ENCODE data around the gene GNPDA1. TPM values are rescaled to one million over a fixed set of nuclear protein-coding genes. Genes with fewer than 3 reads are reported as not detected.

The GNPDA1 gene
- total RNA-seq, 1 donor from 2014 or later, result 89.8 TPM

DNA sequence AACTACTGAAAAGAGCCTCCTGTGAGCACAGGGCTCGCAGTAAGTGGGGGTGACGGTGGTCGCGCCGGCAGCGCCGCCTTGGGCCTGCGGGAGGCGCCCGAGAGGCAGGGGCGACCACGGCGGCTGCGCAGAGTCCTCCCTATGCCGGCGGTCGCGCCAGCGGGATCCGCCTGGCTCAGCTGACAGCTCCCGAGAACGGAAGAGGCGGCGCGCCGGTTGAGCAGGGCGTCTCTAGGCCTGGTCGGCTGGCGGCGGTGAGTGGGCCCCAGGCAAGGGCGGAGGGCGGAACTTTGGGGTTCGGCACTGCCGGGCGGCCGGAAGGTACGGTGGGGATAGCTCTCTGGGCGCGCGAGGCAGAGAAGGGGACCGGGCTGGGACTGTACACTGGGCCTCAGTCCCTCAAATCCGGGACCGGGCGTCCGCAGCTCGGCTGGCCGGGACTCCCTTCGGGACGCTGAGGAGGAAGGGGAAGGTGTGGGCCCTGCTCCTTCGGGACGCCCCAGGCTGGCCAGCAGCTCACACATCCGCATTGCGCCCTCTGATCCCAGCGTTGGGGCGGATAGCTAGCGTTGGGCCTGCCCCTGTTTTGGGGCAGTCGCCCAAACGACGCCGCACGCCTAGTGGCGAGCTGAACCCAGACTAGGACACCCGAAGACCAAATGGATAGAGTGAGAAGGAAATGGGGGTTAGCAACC is 43.8 kb downstream of the GNPDA1 start, which contains the start of gene RNF14:
Gene RNF14, plus strand, starts transcription at position 192 of the 695 bp plus-strand sequence. CDS start 4,484 bp downstream, outside the sequence.
- Histone ChIP-seq H3K79me2 (ENCODE audit: low read depth) (peaks cover 19% of the 10 kb centered on the region), H3K9me3 (ENCODE audit: low read depth) (no peaks in the 10 kb centered on the region), H2AFZ (replicated peaks) (peak within 1 kb of the TSS; percentile 98), H3K4me3 (peak within 1 kb of the TSS; percentile 83), H3K4me1 (peaks cover 6% of the 10 kb centered on the region), H3K9ac (peak within 1 kb of the TSS; percentile 47), H4K20me1 (ENCODE audit: low read depth) (no peaks in the 10 kb centered on the region), H3F3A (ENCODE audit: low read depth) (peaks cover 13% of the 10 kb centered on the region), H3K27ac (peak within 1 kb of the TSS; percentile 85), H3K4me2 (peak within 1 kb of the TSS; percentile 76), H3K36me3 (peaks cover under 1% of the 10 kb centered on the region), H3K27me3 (no peaks in the 10 kb centered on the region)
- peak within 1 kb of the TSS; percentile 94 for H3K27ac Mint-ChIP-seq
- H3K36me3 Mint-ChIP-seq, result peaks cover 2% of the 10 kb centered on the region
- H3K4me1 Mint-ChIP-seq, result peaks cover 16% of the 10 kb centered on the region
- DNase-seq (ENCODE audit: low spot score), result peak; percentile 98
- TF ChIP-seq EZH2phosphoT487 (IDR thresholded peaks at IDR 0.05) (no peak), EZH2 (IDR thresholded peaks at IDR 0.05) (no peak)
- TF ChIP-seq, protein P1, sequence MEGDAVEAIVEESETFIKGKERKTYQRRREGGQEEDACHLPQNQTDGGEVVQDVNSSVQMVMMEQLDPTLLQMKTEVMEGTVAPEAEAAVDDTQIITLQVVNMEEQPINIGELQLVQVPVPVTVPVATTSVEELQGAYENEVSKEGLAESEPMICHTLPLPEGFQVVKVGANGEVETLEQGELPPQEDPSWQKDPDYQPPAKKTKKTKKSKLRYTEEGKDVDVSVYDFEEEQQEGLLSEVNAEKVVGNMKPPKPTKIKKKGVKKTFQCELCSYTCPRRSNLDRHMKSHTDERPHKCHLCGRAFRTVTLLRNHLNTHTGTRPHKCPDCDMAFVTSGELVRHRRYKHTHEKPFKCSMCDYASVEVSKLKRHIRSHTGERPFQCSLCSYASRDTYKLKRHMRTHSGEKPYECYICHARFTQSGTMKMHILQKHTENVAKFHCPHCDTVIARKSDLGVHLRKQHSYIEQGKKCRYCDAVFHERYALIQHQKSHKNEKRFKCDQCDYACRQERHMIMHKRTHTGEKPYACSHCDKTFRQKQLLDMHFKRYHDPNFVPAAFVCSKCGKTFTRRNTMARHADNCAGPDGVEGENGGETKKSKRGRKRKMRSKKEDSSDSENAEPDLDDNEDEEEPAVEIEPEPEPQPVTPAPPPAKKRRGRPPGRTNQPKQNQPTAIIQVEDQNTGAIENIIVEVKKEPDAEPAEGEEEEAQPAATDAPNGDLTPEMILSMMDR (IDR thresholded peaks at IDR 0.05), result peak; percentile 83
- H3K4me3 Mint-ChIP-seq, result peak within 1 kb of the TSS; percentile 97
- peaks cover 2% of the 10 kb centered on the region for H3K27me3 Mint-ChIP-seq (ENCODE audit: insufficient read depth, low read depth)
- H3K9me3 Mint-ChIP-seq, result no peaks in the 10 kb centered on the region

DNA sequence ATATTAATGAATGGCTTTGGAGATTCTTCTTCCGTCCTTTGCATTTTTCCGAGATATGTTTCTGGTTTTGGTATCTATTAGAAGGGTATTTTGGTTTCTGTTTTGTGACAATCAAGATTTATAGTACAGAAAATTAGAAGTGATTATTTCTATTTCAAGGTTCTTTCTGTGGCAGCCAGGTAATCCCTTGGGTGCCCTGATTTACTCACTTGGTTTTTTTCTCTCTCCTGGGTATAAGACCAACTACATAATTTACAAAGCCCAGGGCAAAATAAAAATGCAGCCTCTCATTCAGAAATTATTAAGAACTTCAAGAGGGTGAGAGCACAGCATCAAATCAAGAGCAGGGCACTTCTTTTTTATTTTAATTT is 45.9 kb downstream of the GNPDA1 start:
- H3K4me1 Mint-ChIP-seq, result peaks cover 16% of the 10 kb centered on the region
- no peak overlapping the region for H2AFZ ChIP-seq (replicated peaks)
- no peak overlapping the region for H3K4me2 ChIP-seq
- H3K4me1 ChIP-seq, result peaks cover 6% of the 10 kb centered on the region
- no peak overlapping the region for H3K27ac Mint-ChIP-seq
- TF ChIP-seq EZH2 (IDR thresholded peaks at IDR 0.05) (no peak), EZH2phosphoT487 (IDR thresholded peaks at IDR 0.05) (no peak)
- TF ChIP-seq, protein P1 (IDR thresholded peaks at IDR 0.05), result no peak
- H4K20me1 ChIP-seq (ENCODE audit: low read depth), result no peaks in the 10 kb centered on the region
- no peaks in the 10 kb centered on the region for H3K36me3 ChIP-seq
- DNase-seq (ENCODE audit: low spot score), result no peak
- H3K27ac ChIP-seq, result no peak overlapping the region
- H3K9me3 Mint-ChIP-seq, result no peaks in the 10 kb centered on the region
- no peaks in the 10 kb centered on the region for H3K36me3 Mint-ChIP-seq
- H3K4me3 Mint-ChIP-seq, result no peak overlapping the region
- no peak overlapping the region for H3K4me3 ChIP-seq
- H3K79me2 ChIP-seq (ENCODE audit: low read depth), result peaks cover 19% of the 10 kb centered on the region
- no peak overlapping the region for H3K9ac ChIP-seq
- peaks cover 13% of the 10 kb centered on the region for H3F3A ChIP-seq (ENCODE audit: low read depth)
- H3K27me3 ChIP-seq, result no peaks in the 10 kb centered on the region
- no peaks in the 10 kb centered on the region for H3K9me3 ChIP-seq (ENCODE audit: low read depth)
- peaks cover 2% of the 10 kb centered on the region for H3K27me3 Mint-ChIP-seq (ENCODE audit: insufficient read depth, low read depth)

DNA sequence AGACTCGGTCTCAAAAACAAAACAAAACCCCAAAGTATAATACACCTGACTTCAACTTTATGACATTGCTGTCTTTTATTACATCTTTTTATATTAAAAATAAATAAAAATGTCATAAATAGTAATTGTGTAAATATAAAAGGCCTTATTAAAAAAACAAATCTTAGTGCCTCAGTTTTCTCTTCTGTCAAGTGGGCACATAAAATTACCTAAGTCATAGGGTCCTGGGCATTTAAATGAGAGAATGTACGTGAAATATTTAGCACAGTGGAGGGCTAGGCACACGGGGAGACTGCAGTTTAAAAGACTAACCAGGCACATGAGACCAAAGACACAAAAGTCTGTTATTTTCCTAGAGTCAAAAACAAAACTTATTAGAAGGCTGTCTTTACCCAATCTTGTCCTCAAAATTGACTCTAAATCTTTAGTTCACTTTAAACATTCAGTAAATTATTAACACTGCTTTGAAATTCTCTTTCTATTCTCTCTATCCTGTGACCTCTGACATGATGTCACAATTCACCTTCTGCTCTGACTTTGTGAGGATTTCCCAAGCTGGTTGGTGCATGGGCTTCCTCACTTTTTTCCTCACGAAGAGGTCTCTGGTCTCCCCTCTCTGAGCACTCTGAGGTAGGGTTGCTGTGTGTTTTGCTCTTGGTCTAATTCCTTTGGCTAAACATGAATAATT is 46.4 kb downstream of the GNPDA1 start:
- Histone ChIP-seq H3K9ac (no peak overlapping the region), H3K4me2 (no peak overlapping the region), H2AFZ (replicated peaks) (no peak overlapping the region), H3K36me3 (no peaks in the 10 kb centered on the region), H3K79me2 (ENCODE audit: low read depth) (peaks cover 19% of the 10 kb centered on the region), H4K20me1 (ENCODE audit: low read depth) (no peaks in the 10 kb centered on the region), H3K27ac (no peak overlapping the region), H3F3A (ENCODE audit: low read depth) (peaks cover 13% of the 10 kb centered on the region), H3K4me1 (peaks cover 6% of the 10 kb centered on the region), H3K27me3 (no peaks in the 10 kb centered on the region), H3K4me3 (no peak overlapping the region), H3K9me3 (ENCODE audit: low read depth) (no peaks in the 10 kb centered on the region)
- DNase-seq (ENCODE audit: low spot score), result no peak
- TF ChIP-seq, protein P1 (IDR thresholded peaks at IDR 0.05), result no peak
- TF ChIP-seq EZH2 (IDR thresholded peaks at IDR 0.05) (no peak), EZH2phosphoT487 (IDR thresholded peaks at IDR 0.05) (no peak)
- H3K27ac Mint-ChIP-seq, result no peak overlapping the region
- H3K4me3 Mint-ChIP-seq, result no peak overlapping the region
- H3K27me3 Mint-ChIP-seq (ENCODE audit: insufficient read depth, low read depth), result peaks cover 2% of the 10 kb centered on the region
- no peaks in the 10 kb centered on the region for H3K36me3 Mint-ChIP-seq
- H3K4me1 Mint-ChIP-seq, result peaks cover 16% of the 10 kb centered on the region
- no peaks in the 10 kb centered on the region for H3K9me3 Mint-ChIP-seq
